H1 (cell line): ENCODE results near the gene AP2A2.

Source experiments
- CHD2 ChIP-seq: IDR thresholded peaks from 2 replicates; pipeline ENCODE4 v1.6.1; 2012; ENCODE audit warnings: low read length, improper control_type of control experiment
- CTBP2 ChIP-seq: IDR thresholded peaks from 2 replicates; pipeline ENCODE4 v1.7.0; 2011; ENCODE audit warnings: borderline replicate concordance, mild to moderate bottlenecking, moderate library complexity, mixed read lengths, low read length; ENCODE audit not compliant: insufficient read depth, insufficient read length
- CTCF ChIP-seq, 3 experiments: IDR thresholded peaks; 1 replicate in 2 of 3; 2 replicates in 1 of 3; pipeline versions ENCODE4 v1.5.1 to v1.6.1; 2011; ENCODE audit warnings: low read length in 3 of 3, mild to moderate bottlenecking in 3 of 3, inconsistent platforms in 2 of 3, low read depth in 1 of 3, moderate library complexity in 1 of 3; ENCODE audit not compliant: insufficient read depth in 1 of 3; ENCODE audit errors: control extremely low read depth in 1 of 3
- EGR1 ChIP-seq: IDR thresholded peaks from 2 replicates; pipeline ENCODE4 v1.6.1; 2011; ENCODE audit warnings: low read depth, low read length, borderline replicate concordance
- NRF1 ChIP-seq: IDR thresholded peaks from 2 replicates; pipeline ENCODE4 v1.6.1; 2011; ENCODE audit warnings: mild to moderate bottlenecking, low read depth, low read length, improper control_type of control experiment
- POLR2A ChIP-seq, 2 experiments: IDR thresholded peaks; 1 replicate in 1 of 2; 2 replicates in 1 of 2; pipeline ENCODE4 v1.6.1; 2011; ENCODE audit warnings: low read depth in 2 of 2, low read length in 2 of 2, mild to moderate bottlenecking in 2 of 2; ENCODE audit errors: control extremely low read depth in 1 of 2
- POLR2AphosphoS5 ChIP-seq: IDR thresholded peaks from 2 replicates; pipeline ENCODE4 v1.6.1; 2011; ENCODE audit warnings: low read depth, low read length
- SIN3A ChIP-seq, 2 experiments: IDR thresholded peaks in 1 of 2; conservative IDR thresholded peaks in 1 of 2; 2 replicates each; pipeline ENCODE4 v1.6.1; 2011 to 2012; ENCODE audit warnings: low read length in 2 of 2, improper control_type of control experiment in 1 of 2, low read depth in 1 of 2, mild to moderate bottlenecking in 1 of 2
- YY1 ChIP-seq: IDR thresholded peaks from 2 replicates; pipeline ENCODE4 v1.6.1; 2011; ENCODE audit warnings: low read depth, mild to moderate bottlenecking, low read length
- TF ChIP-seq, protein P1 (sequence below): IDR thresholded peaks from 2 replicates; pipeline ENCODE4 v1.6.1; 2012; ENCODE audit warnings: inconsistent platforms
- TF ChIP-seq, protein P2 (sequence below): IDR thresholded peaks from 2 replicates; pipeline ENCODE4 v1.6.1; 2011; ENCODE audit warnings: low read length, improper control_type of control experiment

DNA sequence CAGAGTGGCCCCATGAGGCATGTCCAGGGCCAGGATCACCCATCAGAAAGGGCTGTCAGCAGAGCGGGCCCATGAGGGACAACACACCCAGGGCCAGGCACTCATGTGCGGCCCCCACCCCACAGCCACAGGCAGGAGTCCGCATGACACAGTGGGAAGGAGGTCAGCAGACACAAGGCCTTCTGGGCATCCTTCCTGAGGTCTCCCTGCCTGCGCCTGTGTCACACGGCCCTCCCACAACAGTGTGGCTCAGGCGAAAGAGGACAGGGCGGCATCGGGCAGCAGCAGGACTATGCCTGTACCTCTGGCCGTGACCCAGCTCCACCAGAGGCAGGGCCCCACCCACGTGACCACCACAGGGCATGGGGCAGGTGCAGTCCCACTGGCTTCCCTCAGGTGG is 42.1 kb upstream of the AP2A2 start:
- TF ChIP-seq SIN3A (conservative IDR thresholded peaks at IDR 0.05 in 1 of 2, IDR thresholded peaks at IDR 0.05 in 1 of 2; ENCODE audit: low read depth in 1 of 2, low read length in 2 of 2) (no peak), YY1 (no peak), POLR2AphosphoS5 (no peak), NRF1 (no peak), CTCF (IDR thresholded peaks at IDR 0.05; ENCODE audit: control extremely low read depth in 1 of 3, insufficient read depth in 1 of 3, low read depth in 1 of 3, low read length in 3 of 3) (no peak), CHD2 (no peak), EGR1 (no peak), POLR2A (IDR thresholded peaks at IDR 0.05; ENCODE audit: control extremely low read depth in 1 of 2, low read depth in 2 of 2, low read length in 2 of 2) (no peak), CTBP2 (no peak)
- TF ChIP-seq, protein P1, sequence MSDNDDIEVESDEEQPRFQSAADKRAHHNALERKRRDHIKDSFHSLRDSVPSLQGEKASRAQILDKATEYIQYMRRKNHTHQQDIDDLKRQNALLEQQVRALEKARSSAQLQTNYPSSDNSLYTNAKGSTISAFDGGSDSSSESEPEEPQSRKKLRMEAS: no peak
- TF ChIP-seq, protein P2, sequence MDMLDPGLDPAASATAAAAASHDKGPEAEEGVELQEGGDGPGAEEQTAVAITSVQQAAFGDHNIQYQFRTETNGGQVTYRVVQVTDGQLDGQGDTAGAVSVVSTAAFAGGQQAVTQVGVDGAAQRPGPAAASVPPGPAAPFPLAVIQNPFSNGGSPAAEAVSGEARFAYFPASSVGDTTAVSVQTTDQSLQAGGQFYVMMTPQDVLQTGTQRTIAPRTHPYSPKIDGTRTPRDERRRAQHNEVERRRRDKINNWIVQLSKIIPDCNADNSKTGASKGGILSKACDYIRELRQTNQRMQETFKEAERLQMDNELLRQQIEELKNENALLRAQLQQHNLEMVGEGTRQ: no peak
